Activated T-cell treated with anti-CD3 and anti-CD28 coated beads, Interleukin-2, amount 50 U/mL, for 48 hours (primary cell): ENCODE results near the gene TYW3.
"Not testable (repeated sequence)": the region's sequence is repeated elsewhere in the genome, so short reads cannot be mapped to it uniquely, and the experiment has no call there.

Source experiments
- DNase-seq, 2 experiments: peaks; one replicate each; pipeline ENCODE4 v3.0.0-alpha.2; 2020

Gene TYW3

DNA sequence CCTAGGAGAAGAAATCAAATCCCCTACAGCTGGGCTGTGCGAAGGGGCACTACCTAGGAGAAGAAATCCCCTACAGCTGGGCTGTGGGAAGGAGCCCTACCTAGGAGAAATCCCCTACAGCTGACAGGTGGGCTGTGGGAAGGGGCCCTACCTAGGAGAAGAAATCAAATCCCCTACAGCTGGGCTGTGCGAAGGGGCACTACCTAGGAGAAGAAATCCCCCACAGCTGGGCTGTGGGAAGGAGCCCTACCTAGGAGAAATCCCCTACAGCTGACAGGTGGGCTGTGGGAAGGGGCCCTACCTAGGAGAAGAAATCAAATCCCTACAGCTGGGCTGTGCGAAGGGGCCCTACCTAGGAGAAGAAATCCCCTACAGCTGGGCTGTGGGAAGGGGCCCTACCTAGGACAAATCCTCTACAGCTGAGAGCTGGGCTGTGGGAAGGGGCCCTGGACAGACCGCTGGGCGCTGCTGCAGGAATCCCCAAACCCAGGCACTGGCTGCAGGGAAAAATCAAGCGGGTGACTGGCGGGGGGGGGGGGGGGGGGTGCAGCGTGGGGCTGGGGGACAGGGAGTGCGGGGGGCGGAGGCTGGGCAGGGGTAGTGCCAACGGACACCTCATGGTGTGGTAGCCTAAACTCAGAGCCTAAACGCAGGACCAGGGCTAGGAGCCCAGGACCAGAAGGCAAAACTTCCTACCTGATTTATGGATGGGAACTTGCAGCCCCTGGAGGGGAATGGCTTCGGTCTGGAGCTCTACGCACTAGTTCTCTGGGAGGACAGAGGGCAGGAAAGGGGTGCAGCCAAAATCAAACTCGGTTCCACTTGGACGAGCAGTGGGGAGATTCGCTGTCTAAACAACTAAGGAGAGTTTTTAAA is 643 bp upstream of the TYW3 start:
- peak in 1 of 2 experiments; percentile 34 for DNase-seq

DNA sequence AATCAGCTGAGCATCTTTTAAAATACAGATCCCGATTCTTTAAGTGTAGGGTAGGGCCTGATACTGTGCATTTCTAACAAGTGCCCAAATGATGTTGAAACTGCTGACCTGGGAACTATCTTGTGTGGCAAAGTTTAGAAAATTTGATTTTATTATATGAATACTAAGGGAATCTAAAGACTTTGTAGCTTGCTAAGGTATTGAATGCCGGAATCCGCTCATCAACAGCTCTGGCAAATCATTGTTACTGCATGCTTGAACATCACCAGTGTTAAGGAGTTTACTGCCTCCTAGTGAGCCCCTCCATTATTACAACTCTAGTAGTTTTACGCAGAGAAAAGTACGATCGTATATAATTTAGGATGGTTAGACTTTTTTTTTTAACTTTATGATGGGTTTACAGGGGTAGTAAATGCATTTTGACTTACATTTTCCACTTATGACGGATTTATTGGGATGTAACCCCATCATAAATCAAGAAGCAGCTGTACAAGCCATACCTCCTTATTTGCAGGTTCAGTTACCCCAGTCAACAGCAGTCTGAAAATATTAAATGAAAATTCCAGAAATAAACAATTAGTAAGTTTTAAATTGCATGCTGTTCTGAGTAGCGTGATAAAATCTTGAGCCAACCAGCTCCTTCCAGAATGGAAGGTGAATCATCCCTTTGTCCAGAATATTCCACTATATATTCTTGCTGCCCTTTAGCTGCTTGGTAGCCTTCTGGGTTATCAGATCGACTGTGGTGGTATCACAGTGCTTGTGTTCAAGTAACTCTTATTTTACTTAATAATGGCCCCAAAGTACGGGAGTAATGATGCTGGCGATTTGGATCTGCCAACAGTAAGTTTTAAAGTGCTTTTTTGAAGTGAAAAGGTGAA is 892 bp downstream of the TYW3 start:
- DNase-seq = no peak

- no peak for DNase-seq
Measured at GRCh38 chr1:74737333-74737732, 4.4 kb downstream of the TYW3 start.

- not testable (repeated sequence) for DNase-seq
Measured at GRCh38 chr1:74740307-74740980, 7.5 kb downstream of the TYW3 start.

GRCh38 chr1:74745247-74745646 is 12.3 kb downstream of the TYW3 start:
- not testable (repeated sequence) for DNase-seq

DNA sequence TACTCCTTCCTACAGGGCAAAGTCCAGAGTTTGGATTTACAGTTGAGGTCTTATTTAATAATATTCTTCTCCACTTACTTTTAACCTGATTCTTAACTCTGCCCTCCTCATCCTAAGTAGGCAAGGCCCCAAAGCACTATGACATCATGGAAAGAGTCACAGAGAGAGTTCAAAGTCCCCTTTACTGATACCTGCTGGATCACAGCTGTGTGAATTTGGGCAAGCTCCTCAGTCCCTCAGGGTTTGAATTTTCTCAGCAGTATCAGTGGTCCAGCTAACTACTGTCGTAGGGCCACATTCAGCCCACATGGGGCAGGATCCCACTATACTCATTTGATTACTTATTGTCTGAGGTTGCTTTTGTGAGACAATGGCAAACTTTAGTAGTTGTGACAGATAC is 16.0 kb downstream of the TYW3 start:
- no peak for DNase-seq

GRCh38 chr1:74753104-74753503 is 20.2 kb downstream of the TYW3 start:
- no peak for DNase-seq

DNA sequence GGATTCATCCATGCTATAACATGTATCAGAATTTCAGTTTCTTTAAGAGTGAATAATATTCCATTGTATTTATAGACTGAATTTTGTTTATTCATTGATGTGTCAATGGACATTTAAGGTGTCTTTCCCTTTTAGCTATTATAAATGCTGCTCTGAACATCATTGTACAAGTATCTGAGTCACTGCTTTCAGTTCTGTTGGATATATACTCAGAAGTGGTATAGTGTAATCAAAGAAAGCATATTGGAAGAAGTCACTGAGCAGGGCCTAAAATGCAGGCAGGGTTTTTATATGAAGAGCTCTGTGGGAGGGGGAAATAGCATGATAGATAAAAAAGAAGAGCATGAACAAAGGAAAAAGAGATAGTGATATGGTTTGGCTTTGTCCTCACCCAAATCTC is 22.5 kb downstream of the TYW3 start:
- DNase-seq = no peak

- not testable (repeated sequence) for DNase-seq
Measured at GRCh38 chr1:74756650-74757049, 23.7 kb downstream of the TYW3 start.

DNA sequence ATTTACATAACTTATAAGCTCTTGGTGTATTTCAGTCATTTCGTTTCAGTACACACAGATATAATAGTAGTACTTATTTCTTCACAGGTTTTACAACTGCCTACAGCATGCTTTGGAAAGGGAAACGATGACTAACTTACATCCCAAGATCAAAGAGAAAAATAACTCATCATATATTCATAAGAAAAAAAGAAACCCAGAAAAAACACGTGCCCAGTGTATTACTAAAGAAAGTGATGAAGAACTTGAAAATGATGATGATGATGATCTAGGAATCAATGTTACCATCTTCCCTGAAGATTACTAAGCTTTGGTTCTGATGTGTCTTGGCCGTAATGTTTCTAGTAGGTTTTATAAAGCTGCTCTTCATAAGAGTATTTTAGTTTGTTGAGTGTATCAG is 30.9 kb downstream of the TYW3 start:
- DNase-seq = no peak

GRCh38 chr1:74766579-74766978 is 33.6 kb downstream of the TYW3 start:
- DNase-seq = no peak

DNA sequence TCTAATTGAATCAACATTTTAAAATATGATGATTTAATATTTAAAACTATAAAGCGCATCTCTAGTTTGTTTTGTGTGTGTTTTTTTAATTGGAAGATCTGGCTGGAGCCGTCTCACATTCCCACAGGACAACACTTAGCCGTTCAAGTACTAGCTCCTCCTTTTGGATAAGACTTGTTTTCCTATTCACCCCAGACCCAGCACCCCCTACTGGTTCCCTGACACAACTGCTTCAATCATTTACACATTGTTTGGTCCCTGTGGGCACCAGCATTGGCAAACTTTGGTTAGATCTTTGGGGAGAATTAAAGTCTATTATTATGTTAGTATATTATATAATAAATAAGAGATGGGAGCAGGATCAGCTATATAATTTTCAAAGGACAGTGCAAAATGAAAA is 34.5 kb downstream of the TYW3 start:
- no peak for DNase-seq

DNA sequence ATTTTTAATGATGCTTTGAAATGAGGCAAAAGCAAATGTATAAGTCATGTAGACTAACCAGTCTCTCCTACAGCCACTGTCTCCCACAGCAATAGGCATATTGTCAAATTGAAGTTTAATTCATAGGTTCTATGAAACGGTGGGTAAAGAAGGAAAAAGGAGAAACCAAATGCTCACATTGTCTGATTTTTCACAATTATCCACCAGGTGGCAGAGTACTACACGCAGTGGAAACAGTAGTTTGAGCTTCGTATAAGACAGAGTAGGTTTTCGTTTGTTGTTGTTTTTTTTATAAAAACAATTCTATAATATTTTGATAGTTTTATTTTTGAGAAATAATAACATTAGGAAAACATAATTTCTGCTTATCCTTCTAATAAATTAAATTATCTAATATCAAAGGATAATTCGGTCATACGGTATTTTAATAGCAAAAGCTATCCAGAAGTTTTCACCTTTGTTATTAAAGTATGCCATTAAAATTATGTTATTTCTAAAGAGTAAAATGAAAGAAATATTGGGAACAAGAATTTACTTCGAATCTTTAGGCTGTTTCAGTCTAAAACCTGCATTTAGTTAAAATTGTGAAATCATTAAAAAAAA is 39.1 kb downstream of the TYW3 start:
- DNase-seq = no peak

DNA sequence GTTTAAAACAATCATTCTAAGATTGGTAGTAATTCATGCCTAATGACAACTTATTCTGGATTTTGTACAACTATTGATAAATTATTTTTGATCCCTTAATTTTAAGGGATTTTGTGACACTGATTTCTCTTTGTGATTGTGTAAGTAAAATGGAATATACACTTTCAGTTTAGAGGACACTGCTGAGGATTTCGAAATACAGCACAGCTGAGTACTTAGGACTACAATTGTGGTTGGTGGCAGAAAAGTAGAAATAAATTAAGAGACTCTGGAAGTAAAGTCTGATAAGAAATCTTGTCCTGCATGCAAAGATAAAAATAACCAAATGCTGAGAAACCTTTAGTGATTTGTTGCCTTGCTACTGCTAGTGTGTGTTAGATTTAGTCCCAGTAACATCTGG is 40.0 kb downstream of the TYW3 start:
- DNase-seq = no peak

GRCh38 chr1:74773582-74773981 is 40.6 kb downstream of the TYW3 start:
- DNase-seq = no peak

- DNase-seq = no peak
Measured at GRCh38 chr1:74775735-74776134, 42.8 kb downstream of the TYW3 start.

GRCh38 chr1:74777525-74777924 is 44.6 kb downstream of the TYW3 start:
- DNase-seq = no peak

GRCh38 chr1:74779750-74780149 is 46.8 kb downstream of the TYW3 start:
- no peak for DNase-seq

- no peak for DNase-seq
Measured at GRCh38 chr1:74780594-74780993, 47.6 kb downstream of the TYW3 start.

GRCh38 chr1:74785944-74786343 is 53.0 kb downstream of the TYW3 start:
- no peak for DNase-seq

DNA sequence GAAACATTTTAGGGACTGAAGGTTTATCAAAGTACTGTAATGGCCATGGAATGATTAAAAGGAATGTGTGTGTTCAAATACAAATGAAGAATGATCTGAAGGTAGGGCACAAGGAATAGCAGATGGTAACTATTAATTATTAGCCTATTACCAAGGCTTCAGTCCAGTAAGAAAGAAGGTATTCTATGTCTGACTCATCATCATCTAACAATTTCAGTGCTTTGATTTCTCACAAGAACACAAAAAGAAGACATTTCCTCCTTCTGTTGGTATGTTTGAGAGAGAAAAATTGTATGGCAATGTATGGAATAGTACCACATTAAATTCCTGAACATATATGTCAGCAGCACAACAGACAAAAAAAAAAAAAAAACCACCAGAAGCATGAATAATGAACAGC is 57.5 kb downstream of the TYW3 start:
- DNase-seq = no peak

- DNase-seq = no peak
Measured at GRCh38 chr1:74791491-74791890, 58.5 kb downstream of the TYW3 start.

- no peak for DNase-seq
Measured at GRCh38 chr1:74799119-74799657, 66.2 kb downstream of the TYW3 start.
